HepG2 (cell line): ENCODE data around the gene RPL38. TPM values are rescaled to one million over a fixed set of nuclear protein-coding genes. Genes with fewer than 3 reads are reported as not detected.

Experiments
- ARID4A ChIP-seq: sonication (generic); formaldehyde crosslinking; IDR thresholded peaks from 2 replicates; pipeline ENCODE4 v1.5.0; 2020; ENCODE audit warnings: mild to moderate bottlenecking, missing genetic modification reagents, borderline replicate concordance
- DZIP1 ChIP-seq: sonication (generic); formaldehyde crosslinking; IDR thresholded peaks from 2 replicates; pipeline ENCODE4 v1.5.0; 2020; ENCODE audit warnings: mild to moderate bottlenecking, missing genetic modification reagents
- MAZ ChIP-seq, 2 experiments: sonication (generic) in 1 of 2; formaldehyde crosslinking in 1 of 2; IDR thresholded peaks; 2 replicates each; pipeline versions ENCODE4 v1.5.0 to v1.6.1; 2012 to 2020; ENCODE audit warnings: low read depth in 2 of 2, mild to moderate bottlenecking in 2 of 2, borderline replicate concordance in 1 of 2, improper control_type of control experiment in 1 of 2, low read length in 1 of 2, missing genetic modification reagents in 1 of 2, moderate library complexity in 1 of 2
- MTA3 ChIP-seq: sonication (generic); formaldehyde crosslinking; IDR thresholded peaks from 2 replicates; pipeline ENCODE4 v1.4.0; 2020; ENCODE audit warnings: missing genetic modification reagents
- MYC ChIP-seq: sonication (generic); formaldehyde crosslinking; IDR thresholded peaks from 2 replicates; pipeline ENCODE4 v1.9.0; 2021; ENCODE audit warnings: missing genetic modification reagents, borderline replicate concordance
- ZNF160 ChIP-seq: sonication (generic); formaldehyde crosslinking; IDR thresholded peaks from 2 replicates; pipeline ENCODE4 v1.8.0; 2022; ENCODE audit warnings: mild to moderate bottlenecking, inconsistent platforms, missing genetic modification reagents
- ZNF788 ChIP-seq: sonication (generic); formaldehyde crosslinking; IDR thresholded peaks from 2 replicates; pipeline ENCODE4 v1.5.0; 2020; ENCODE audit warnings: mild to moderate bottlenecking, missing genetic modification reagents, borderline replicate concordance
- polyA plus RNA-seq, 8 experiments: library from polyadenylated mRNA; depleted of rRNA in 3 of 8; stranded (reverse) in 7 of 8; unstranded in 1 of 8; fragments of >200 nt; fragmentation: Illumina TruSeq in 4 of 8; extraction: Trizol in 4 of 8; gene quantifications; 2 replicates each; pipeline versions ENCODE4 v1.2.1 to v1.2.3, GENCODE V29; 2011 to 2016; ENCODE audit warnings: low read depth in 4 of 8, missing spikeins in 1 of 8, mixed read lengths in 1 of 8; ENCODE audit not compliant: insufficient read depth in 1 of 8
- total RNA-seq, 5 experiments: library from RNA; depleted of rRNA; stranded (reverse); fragments of >200 nt; fragmentation: Illumina TruSeq; extraction: Trizol; gene quantifications; 2 replicates each; pipeline ENCODE4 v1.2.3, GENCODE V29; 2016; ENCODE audit warnings: low read depth in 1 of 5
- TF ChIP-seq, protein P1 (sequence below): sonication (generic); formaldehyde crosslinking; IDR thresholded peaks from 2 replicates; pipeline ENCODE4 v1.5.0; 2020; ENCODE audit warnings: mild to moderate bottlenecking, missing genetic modification reagents, moderate library complexity
- TF ChIP-seq, protein P2 (sequence below): sonication (generic); formaldehyde crosslinking; IDR thresholded peaks from 2 replicates; pipeline ENCODE4 v1.8.0; 2022; ENCODE audit warnings: low read depth, missing genetic modification reagents
- TF ChIP-seq, protein P3 (sequence below): sonication (generic); formaldehyde crosslinking; IDR thresholded peaks from 2 replicates; pipeline ENCODE4 v1.4.0; 2020; ENCODE audit warnings: missing genetic modification reagents
- TF ChIP-seq, protein P4 (sequence below): IDR thresholded peaks from 2 replicates; pipeline ENCODE4 v1.6.1; 2016; ENCODE audit warnings: missing compliant biosample characterization, missing genetic modification reagents, borderline replicate concordance

Gene RPL38
- total and polyA plus RNA-seq, 2 of the 13 experiments (the other 11 are each of a cell fraction or from before 2014, with no cell fraction given), result 2,370 to 2,372 TPM

- TF ChIP-seq DZIP1 (0 out of 2 replicates have a peak, but pooled peaks have one; percentile 52), ZNF788 (CRISPR knock-in tag) (peak; percentile 16; the same call in 1 of the 2 replicates), MAZ (IDR thresholded peaks at IDR 0.05; ENCODE audit: borderline replicate concordance, low read depth, low read length) (peak; percentile 13; the same call in 1 of the 2 replicates), MAZ (CRISPR knock-in tag; IDR thresholded peaks at IDR 0.05; ENCODE audit: low read depth) (peak; percentile 46; the same call in 1 of the 2 replicates), ARID4A (CRISPR knock-in tag) (peak; percentile 53; the same call in 1 of the 2 replicates), MTA3 (CRISPR knock-in tag) (no peak), ZNF160 (CRISPR knock-in tag) (no peak), MYC (CRISPR knock-in tag) (peak; percentile 12; the same call in 1 of the 2 replicates)
- TF ChIP-seq, protein P1, sequence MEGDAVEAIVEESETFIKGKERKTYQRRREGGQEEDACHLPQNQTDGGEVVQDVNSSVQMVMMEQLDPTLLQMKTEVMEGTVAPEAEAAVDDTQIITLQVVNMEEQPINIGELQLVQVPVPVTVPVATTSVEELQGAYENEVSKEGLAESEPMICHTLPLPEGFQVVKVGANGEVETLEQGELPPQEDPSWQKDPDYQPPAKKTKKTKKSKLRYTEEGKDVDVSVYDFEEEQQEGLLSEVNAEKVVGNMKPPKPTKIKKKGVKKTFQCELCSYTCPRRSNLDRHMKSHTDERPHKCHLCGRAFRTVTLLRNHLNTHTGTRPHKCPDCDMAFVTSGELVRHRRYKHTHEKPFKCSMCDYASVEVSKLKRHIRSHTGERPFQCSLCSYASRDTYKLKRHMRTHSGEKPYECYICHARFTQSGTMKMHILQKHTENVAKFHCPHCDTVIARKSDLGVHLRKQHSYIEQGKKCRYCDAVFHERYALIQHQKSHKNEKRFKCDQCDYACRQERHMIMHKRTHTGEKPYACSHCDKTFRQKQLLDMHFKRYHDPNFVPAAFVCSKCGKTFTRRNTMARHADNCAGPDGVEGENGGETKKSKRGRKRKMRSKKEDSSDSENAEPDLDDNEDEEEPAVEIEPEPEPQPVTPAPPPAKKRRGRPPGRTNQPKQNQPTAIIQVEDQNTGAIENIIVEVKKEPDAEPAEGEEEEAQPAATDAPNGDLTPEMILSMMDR (CRISPR knock-in tag), result peak; percentile 21
- TF ChIP-seq, protein P2, sequence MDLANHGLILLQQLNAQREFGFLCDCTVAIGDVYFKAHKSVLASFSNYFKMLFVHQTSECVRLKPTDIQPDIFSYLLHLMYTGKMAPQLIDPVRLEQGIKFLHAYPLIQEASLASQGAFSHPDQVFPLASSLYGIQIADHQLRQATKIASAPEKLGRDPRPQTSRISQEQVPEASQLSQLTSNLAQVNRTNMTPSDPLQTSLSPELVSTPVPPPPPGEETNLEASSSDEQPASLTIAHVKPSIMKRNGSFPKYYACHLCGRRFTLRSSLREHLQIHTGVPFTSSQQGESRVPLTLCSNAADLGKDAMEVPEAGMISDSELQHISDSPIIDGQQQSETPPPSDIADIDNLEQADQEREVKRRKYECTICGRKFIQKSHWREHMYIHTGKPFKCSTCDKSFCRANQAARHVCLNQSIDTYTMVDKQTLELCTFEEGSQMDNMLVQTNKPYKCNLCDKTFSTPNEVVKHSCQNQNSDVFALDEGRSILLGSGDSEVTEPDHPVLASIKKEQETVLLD (CRISPR knock-in tag), result no peak
- TF ChIP-seq, protein P3, sequence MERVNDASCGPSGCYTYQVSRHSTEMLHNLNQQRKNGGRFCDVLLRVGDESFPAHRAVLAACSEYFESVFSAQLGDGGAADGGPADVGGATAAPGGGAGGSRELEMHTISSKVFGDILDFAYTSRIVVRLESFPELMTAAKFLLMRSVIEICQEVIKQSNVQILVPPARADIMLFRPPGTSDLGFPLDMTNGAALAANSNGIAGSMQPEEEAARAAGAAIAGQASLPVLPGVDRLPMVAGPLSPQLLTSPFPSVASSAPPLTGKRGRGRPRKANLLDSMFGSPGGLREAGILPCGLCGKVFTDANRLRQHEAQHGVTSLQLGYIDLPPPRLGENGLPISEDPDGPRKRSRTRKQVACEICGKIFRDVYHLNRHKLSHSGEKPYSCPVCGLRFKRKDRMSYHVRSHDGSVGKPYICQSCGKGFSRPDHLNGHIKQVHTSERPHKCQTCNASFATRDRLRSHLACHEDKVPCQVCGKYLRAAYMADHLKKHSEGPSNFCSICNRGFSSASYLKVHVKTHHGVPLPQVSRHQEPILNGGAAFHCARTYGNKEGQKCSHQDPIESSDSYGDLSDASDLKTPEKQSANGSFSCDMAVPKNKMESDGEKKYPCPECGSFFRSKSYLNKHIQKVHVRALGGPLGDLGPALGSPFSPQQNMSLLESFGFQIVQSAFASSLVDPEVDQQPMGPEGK (CRISPR knock-in tag), result peak; percentile 48; the same call in 1 of the 2 replicates
- TF ChIP-seq, protein P4, sequence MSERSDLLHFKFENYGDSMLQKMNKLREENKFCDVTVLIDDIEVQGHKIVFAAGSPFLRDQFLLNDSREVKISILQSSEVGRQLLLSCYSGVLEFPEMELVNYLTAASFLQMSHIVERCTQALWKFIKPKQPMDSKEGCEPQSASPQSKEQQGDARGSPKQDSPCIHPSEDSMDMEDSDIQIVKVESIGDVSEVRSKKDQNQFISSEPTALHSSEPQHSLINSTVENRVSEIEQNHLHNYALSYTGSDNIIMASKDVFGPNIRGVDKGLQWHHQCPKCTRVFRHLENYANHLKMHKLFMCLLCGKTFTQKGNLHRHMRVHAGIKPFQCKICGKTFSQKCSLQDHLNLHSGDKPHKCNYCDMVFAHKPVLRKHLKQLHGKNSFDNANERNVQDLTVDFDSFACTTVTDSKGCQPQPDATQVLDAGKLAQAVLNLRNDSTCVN (CRISPR knock-in tag), result no peak
Observed at GRCh38 chr17:74212913-74213791, 9.7 kb downstream of the RPL38 start, which contains the start of gene TTYH2 (continued).
